WTC11 (cell line): Measurements from ENCODE around the gene EFEMP2. TPM values are rescaled to one million over a fixed set of nuclear protein-coding genes. Genes with fewer than 3 reads are reported as not detected.

Experiments
- ATAC-seq: fragments of 200-7000 bp; cut with Tn5 transposase; 2 replicates; pipeline ENCODE4 v1.10.0; 2021; ENCODE audit warnings: mild to moderate bottlenecking, moderate library complexity
- CTCF ChIA-PET: fragments of 300-600 bp; sonication (Branson Sonifier 250); formaldehyde crosslinking; loops from one replicate; lab custom pipeline; 2021; ENCODE audit warnings: antibody characterized with exemption; lab: Charles Lee
- POLR2A ChIA-PET: fragments of 350-600 bp; sonication (Branson Sonifier 250); formaldehyde crosslinking; loops from one replicate; lab custom pipeline; 2021; ENCODE audit warnings: antibody characterized with exemption; lab: Charles Lee
- DNase-seq: peaks from one replicate; pipeline ENCODE4 v3.0.0; 2021; ENCODE audit warnings: low spot score
- H3K27ac Mint-ChIP-seq: 2 replicates; pipeline ENCODE4 v1.8.0; 2021; ENCODE audit warnings: mixed read lengths
- H3K27me3 Mint-ChIP-seq: 2 replicates; pipeline ENCODE4 v1.8.0; 2021; ENCODE audit warnings: low read depth, mild to moderate bottlenecking, moderate library complexity, mixed read lengths
- H3K36me3 Mint-ChIP-seq: 2 replicates; pipeline ENCODE4 v1.8.0; 2021; ENCODE audit warnings: mixed read lengths
- H3K4me1 Mint-ChIP-seq: 2 replicates; pipeline ENCODE4 v1.8.0; 2022; ENCODE audit warnings: mixed read lengths
- H3K4me3 Mint-ChIP-seq: 2 replicates; pipeline ENCODE4 v1.8.0; 2021; ENCODE audit warnings: mild to moderate bottlenecking, moderate library complexity, mixed read lengths
- H3K9me3 Mint-ChIP-seq: 2 replicates; pipeline ENCODE4 v1.8.0; 2021; ENCODE audit warnings: mixed read lengths
- EMX1 ChIP-seq: fragments of 250-450 bp; sonication (Bioruptor Pico); IDR thresholded peaks from 2 replicates; pipeline ENCODE4 v1.8.0; 2021; ENCODE audit warnings: mild to moderate bottlenecking
- ETV6 ChIP-seq: sonication (generic); formaldehyde crosslinking; IDR thresholded peaks from 2 replicates; pipeline ENCODE4 v1.8.1; 2022; ENCODE audit warnings: mild to moderate bottlenecking, missing genetic modification reagents
- GTF2I ChIP-seq: fragments of 250-450 bp; sonication (Bioruptor Pico); conservative IDR thresholded peaks from 2 replicates; pipeline ENCODE4 v1.4.0; 2021; ENCODE audit warnings: mild to moderate bottlenecking
- MYBL2 ChIP-seq: sonication (generic); formaldehyde crosslinking; IDR thresholded peaks from 2 replicates; pipeline ENCODE4 v1.8.1; 2023; ENCODE audit warnings: mild to moderate bottlenecking, moderate library complexity, missing genetic modification reagents
- NFYB ChIP-seq: sonication (generic); formaldehyde crosslinking; conservative IDR thresholded peaks from 2 replicates; pipeline ENCODE4 v1.8.0; 2022; ENCODE audit warnings: low read depth, missing genetic modification reagents
- SOX15 ChIP-seq: fragments of 250-450 bp; sonication (Bioruptor Pico); IDR thresholded peaks from 2 replicates; pipeline ENCODE4 v1.9.0; 2021; ENCODE audit warnings: mild to moderate bottlenecking
- total RNA-seq: library from RNA; stranded (reverse); gene quantifications from 3 replicates; pipeline ENCODE4 v1.2.3, GENCODE V29; 2021
- TF ChIP-seq, protein P1 (sequence below): fragments of 200-600 bp; IDR thresholded peaks from 2 replicates; pipeline ENCODE4 v1.8.0; 2022; ENCODE audit warnings: antibody characterized with exemption
- TF ChIP-seq, protein P2 (sequence below): sonication (generic); formaldehyde crosslinking; IDR thresholded peaks from 2 replicates; pipeline ENCODE4 v1.8.0; 2023; ENCODE audit warnings: mild to moderate bottlenecking, missing genetic modification reagents
- TF ChIP-seq, protein P3 (sequence below): sonication (generic); formaldehyde crosslinking; IDR thresholded peaks from 2 replicates; pipeline ENCODE4 v1.8.0; 2022; ENCODE audit warnings: missing genetic modification reagents
- TF ChIP-seq, protein P4 (sequence below): fragments of 250-450 bp; sonication (Bioruptor Pico); IDR thresholded peaks from 2 replicates; pipeline ENCODE4 v2.1.2; 2022; ENCODE audit warnings: mild to moderate bottlenecking, moderate library complexity

Gene EFEMP2
- total RNA-seq, 1 experiment from 2014 or later: 14.2 TPM

- TF ChIP-seq, protein P1, sequence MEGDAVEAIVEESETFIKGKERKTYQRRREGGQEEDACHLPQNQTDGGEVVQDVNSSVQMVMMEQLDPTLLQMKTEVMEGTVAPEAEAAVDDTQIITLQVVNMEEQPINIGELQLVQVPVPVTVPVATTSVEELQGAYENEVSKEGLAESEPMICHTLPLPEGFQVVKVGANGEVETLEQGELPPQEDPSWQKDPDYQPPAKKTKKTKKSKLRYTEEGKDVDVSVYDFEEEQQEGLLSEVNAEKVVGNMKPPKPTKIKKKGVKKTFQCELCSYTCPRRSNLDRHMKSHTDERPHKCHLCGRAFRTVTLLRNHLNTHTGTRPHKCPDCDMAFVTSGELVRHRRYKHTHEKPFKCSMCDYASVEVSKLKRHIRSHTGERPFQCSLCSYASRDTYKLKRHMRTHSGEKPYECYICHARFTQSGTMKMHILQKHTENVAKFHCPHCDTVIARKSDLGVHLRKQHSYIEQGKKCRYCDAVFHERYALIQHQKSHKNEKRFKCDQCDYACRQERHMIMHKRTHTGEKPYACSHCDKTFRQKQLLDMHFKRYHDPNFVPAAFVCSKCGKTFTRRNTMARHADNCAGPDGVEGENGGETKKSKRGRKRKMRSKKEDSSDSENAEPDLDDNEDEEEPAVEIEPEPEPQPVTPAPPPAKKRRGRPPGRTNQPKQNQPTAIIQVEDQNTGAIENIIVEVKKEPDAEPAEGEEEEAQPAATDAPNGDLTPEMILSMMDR: peak; percentile 95
- TF ChIP-seq ETV6 (CRISPR knock-in tag): 0 out of 2 replicates have a peak, but pooled peaks have one; percentile 8
- TF ChIP-seq MYBL2 (CRISPR knock-in tag): 0 out of 2 replicates have a peak, but pooled peaks have one; percentile 21
These were observed 12.1 kb upstream of the EFEMP2 start (continued) for GRCh38 chr11:65884716-65885092.

DNA sequence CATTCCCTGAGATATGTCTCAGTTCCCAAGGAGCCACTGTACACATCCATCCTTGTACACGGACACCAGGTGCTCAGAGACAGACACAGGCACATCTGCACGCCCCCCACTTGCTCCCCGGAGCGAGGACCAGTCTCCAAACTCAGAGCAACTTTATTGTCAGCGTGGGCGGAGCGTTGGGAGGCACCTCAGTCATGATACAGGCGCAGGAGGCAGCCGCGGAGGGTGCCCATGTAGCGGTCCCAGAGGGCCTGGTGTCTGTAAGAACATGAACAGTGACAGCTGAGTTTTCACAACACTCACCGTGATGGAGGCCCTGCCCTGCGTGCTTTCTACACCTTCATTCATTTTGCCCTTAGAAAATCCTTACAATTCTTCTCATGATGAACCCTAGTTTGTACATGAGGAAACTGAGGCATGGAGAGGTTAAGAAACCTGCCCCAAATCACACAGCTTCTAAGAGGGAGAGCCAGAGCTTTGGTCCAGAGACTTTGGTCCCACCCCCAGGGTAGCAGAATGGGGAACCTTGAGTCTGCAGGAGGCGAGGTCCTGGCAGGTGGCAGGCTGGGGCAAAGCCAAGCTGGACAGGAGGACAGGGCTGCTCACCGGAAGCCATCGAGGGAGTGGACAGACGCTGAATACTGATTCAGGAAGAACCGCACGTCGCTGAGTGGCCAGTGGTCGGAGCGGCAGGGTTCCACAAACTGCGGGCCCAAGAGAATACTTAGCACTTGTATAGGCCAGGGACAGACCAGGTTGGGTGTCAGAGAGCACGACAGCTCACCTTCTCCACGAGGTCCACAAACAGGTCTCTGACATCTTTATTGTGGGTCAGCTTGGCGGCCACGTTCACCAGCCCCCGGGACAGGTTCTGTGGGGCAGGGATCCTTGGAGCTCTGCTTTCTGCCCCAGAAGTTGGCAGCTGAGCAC lies 11.5 kb upstream of the EFEMP2 start:
- POLR2A ChIA-PET: interaction anchor here (0.6 to 2.2 kb wide), 3 partner anchors 17 to 33 kb away, joined by 3 to 16 read pairs (median 4); partner anchors contain the start of gene CFL1
- Mint-ChIP-seq H3K27ac (no peak overlapping the region), H3K9me3 (no peaks in the 10 kb centered on the region), H3K36me3 (peaks cover 42% of the 10 kb centered on the region), H3K27me3 (peaks cover 4% of the 10 kb centered on the region), H3K4me3 (no peak overlapping the region), H3K4me1 (peaks cover 17% of the 10 kb centered on the region)
- no peak for DNase-seq
- TF ChIP-seq NFYB (CRISPR knock-in tag) (no peak), SOX15 (no peak), GTF2I (CRISPR knock-in tag) (no peak), EMX1 (CRISPR knock-in tag) (no peak)
- TF ChIP-seq, protein P2, sequence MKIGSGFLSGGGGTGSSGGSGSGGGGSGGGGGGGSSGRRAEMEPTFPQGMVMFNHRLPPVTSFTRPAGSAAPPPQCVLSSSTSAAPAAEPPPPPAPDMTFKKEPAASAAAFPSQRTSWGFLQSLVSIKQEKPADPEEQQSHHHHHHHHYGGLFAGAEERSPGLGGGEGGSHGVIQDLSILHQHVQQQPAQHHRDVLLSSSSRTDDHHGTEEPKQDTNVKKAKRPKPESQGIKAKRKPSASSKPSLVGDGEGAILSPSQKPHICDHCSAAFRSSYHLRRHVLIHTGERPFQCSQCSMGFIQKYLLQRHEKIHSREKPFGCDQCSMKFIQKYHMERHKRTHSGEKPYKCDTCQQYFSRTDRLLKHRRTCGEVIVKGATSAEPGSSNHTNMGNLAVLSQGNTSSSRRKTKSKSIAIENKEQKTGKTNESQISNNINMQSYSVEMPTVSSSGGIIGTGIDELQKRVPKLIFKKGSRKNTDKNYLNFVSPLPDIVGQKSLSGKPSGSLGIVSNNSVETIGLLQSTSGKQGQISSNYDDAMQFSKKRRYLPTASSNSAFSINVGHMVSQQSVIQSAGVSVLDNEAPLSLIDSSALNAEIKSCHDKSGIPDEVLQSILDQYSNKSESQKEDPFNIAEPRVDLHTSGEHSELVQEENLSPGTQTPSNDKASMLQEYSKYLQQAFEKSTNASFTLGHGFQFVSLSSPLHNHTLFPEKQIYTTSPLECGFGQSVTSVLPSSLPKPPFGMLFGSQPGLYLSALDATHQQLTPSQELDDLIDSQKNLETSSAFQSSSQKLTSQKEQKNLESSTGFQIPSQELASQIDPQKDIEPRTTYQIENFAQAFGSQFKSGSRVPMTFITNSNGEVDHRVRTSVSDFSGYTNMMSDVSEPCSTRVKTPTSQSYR: no peak
- TF ChIP-seq, protein P3, sequence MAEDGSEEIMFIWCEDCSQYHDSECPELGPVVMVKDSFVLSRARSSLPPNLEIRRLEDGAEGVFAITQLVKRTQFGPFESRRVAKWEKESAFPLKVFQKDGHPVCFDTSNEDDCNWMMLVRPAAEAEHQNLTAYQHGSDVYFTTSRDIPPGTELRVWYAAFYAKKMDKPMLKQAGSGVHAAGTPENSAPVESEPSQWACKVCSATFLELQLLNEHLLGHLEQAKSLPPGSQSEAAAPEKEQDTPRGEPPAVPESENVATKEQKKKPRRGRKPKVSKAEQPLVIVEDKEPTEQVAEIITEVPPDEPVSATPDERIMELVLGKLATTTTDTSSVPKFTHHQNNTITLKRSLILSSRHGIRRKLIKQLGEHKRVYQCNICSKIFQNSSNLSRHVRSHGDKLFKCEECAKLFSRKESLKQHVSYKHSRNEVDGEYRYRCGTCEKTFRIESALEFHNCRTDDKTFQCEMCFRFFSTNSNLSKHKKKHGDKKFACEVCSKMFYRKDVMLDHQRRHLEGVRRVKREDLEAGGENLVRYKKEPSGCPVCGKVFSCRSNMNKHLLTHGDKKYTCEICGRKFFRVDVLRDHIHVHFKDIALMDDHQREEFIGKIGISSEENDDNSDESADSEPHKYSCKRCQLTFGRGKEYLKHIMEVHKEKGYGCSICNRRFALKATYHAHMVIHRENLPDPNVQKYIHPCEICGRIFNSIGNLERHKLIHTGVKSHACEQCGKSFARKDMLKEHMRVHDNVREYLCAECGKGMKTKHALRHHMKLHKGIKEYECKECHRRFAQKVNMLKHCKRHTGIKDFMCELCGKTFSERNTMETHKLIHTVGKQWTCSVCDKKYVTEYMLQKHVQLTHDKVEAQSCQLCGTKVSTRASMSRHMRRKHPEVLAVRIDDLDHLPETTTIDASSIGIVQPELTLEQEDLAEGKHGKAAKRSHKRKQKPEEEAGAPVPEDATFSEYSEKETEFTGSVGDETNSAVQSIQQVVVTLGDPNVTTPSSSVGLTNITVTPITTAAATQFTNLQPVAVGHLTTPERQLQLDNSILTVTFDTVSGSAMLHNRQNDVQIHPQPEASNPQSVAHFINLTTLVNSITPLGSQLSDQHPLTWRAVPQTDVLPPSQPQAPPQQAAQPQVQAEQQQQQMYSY (CRISPR knock-in tag): no peak
- TF ChIP-seq, protein P4, sequence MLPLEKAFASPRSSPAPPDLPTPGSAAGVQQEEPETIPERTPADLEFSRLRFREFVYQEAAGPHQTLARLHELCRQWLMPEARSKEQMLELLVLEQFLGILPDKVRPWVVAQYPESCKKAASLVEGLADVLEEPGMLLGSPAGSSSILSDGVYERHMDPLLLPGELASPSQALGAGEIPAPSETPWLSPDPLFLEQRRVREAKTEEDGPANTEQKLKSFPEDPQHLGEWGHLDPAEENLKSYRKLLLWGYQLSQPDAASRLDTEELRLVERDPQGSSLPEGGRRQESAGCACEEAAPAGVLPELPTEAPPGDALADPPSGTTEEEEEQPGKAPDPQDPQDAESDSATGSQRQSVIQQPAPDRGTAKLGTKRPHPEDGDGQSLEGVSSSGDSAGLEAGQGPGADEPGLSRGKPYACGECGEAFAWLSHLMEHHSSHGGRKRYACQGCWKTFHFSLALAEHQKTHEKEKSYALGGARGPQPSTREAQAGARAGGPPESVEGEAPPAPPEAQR (CRISPR knock-in tag): no peak
- no peak for ATAC-seq
- CTCF ChIA-PET: interaction anchor here (0.5 to 11.9 kb wide), 71 partner anchors 10 to 870 kb away, joined by 3 to 539 read pairs (median 5); partner anchors contain the start of genes AP5B1, ARL2, BANF1 and CFL1
